NB4 (cell line): ENCODE data around the gene MAFG.

Source experiments
- POLR2A ChIP-seq: IDR thresholded peaks from 2 replicates; pipeline ENCODE4 v1.6.1; 2011; ENCODE audit warnings: mild to moderate bottlenecking; ENCODE audit not compliant: insufficient read length; ENCODE audit errors: extremely low read depth
- TF ChIP-seq, protein P1 (sequence below): IDR thresholded peaks from one replicate; pipeline ENCODE4 v1.5.1; 2012; ENCODE audit warnings: low read depth, low read length
- TF ChIP-seq, protein P2 (sequence below): IDR thresholded peaks from 2 replicates; pipeline ENCODE4 v1.6.1; 2011; ENCODE audit warnings: low read depth, low read length

DNA sequence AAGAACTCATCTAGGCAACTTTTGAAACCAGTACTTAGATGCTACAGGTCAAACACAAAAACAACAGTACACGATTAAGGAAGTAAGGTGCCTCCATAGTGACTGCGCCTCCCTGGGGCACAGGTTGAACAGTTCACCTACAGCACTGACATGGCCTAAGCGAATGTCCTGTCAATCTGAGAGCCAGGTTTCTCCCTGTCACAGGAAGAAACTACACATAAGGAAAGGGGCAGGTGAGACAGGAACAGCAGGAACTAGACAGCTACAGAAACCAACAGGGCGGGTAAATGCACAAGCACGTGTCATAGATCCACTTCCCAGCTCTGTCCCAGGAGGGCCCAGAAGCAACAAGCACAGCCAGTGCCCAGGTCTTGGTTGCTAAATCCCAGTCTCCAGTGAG, 48.4 kb downstream of the MAFG start:
- TF ChIP-seq, protein P1, sequence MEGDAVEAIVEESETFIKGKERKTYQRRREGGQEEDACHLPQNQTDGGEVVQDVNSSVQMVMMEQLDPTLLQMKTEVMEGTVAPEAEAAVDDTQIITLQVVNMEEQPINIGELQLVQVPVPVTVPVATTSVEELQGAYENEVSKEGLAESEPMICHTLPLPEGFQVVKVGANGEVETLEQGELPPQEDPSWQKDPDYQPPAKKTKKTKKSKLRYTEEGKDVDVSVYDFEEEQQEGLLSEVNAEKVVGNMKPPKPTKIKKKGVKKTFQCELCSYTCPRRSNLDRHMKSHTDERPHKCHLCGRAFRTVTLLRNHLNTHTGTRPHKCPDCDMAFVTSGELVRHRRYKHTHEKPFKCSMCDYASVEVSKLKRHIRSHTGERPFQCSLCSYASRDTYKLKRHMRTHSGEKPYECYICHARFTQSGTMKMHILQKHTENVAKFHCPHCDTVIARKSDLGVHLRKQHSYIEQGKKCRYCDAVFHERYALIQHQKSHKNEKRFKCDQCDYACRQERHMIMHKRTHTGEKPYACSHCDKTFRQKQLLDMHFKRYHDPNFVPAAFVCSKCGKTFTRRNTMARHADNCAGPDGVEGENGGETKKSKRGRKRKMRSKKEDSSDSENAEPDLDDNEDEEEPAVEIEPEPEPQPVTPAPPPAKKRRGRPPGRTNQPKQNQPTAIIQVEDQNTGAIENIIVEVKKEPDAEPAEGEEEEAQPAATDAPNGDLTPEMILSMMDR = no peak
- no peak for TF ChIP-seq POLR2A
- TF ChIP-seq, protein P2, sequence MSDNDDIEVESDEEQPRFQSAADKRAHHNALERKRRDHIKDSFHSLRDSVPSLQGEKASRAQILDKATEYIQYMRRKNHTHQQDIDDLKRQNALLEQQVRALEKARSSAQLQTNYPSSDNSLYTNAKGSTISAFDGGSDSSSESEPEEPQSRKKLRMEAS = no peak
